Esophagus muscularis mucosa (tissue), 4 donors: Measurements from ENCODE around the gene GBX2. TPM values are rescaled to one million over a fixed set of nuclear protein-coding genes. Genes with fewer than 3 reads are reported as not detected.

Experiments
- DNase-seq: peaks from one replicate; pipeline ENCODE4 v3.0.0-alpha.2; 2017; ENCODE audit errors: extremely low spot score
- H3K27ac ChIP-seq, 4 donors: fragments of 200-600 bp; sonication (generic); replicated peaks in 1 of 4; 1 replicate in 3 of 4; 2 replicates in 1 of 4; pipeline ENCODE4 v1.5.1; 2016 to 2019; ENCODE audit warnings: mild to moderate bottlenecking in 1 of 4
- H3K27me3 ChIP-seq, 4 donors: fragments of 200-600 bp; sonication (generic); one replicate each; pipeline versions ENCODE4 v1.5.1 to v1.6.0; 2016 to 2019
- H3K36me3 ChIP-seq, 4 donors: fragments of 200-600 bp; sonication (generic); one replicate each; pipeline ENCODE4 v1.5.1; 2016 to 2019
- H3K4me1 ChIP-seq, 4 donors: fragments of 200-600 bp; sonication (generic); one replicate each; pipeline ENCODE4 v1.5.1; 2016 to 2019
- H3K4me3 ChIP-seq, 4 donors: fragments of 200-600 bp; sonication (generic); 1 replicate in 2 of 4; 2 replicates in 2 of 4; pipeline ENCODE4 v1.5.1; 2016 to 2019; ENCODE audit warnings: mild to moderate bottlenecking in 4 of 4, moderate library complexity in 1 of 4
- H3K9me3 ChIP-seq, 4 donors: fragments of 200-600 bp; sonication (generic); 1 replicate in 3 of 4; 2 replicates in 1 of 4; pipeline ENCODE4 v1.5.1; 2016 to 2019
- CTCF ChIP-seq, 3 experiments: fragments of 200-600 bp in 2 of 3; fragments of 450-650 bp in 1 of 3; sonication (generic) in 2 of 3; IDR thresholded peaks; one replicate each; pipeline ENCODE4 v1.5.1; 2017 to 2019; ENCODE audit warnings: antibody characterized with exemption in 3 of 3, mild to moderate bottlenecking in 2 of 3, moderate library complexity in 1 of 3
- EP300 ChIP-seq: sonication (generic); formaldehyde crosslinking; IDR thresholded peaks from one replicate; pipeline ENCODE4 v1.6.1; 2017; ENCODE audit warnings: antibody characterized with exemption
- POLR2A ChIP-seq: fragments of 450-650 bp; IDR thresholded peaks from one replicate; pipeline ENCODE4 v1.6.1; 2017; ENCODE audit warnings: antibody characterized with exemption, moderate library complexity, mild to moderate bottlenecking, low read depth
- POLR2AphosphoS5 ChIP-seq, 2 donors: sonication (generic); formaldehyde crosslinking; IDR thresholded peaks; one replicate each; pipeline ENCODE4 v1.6.1; 2017; ENCODE audit warnings: antibody characterized with exemption in 2 of 2
- WGBS: methylation state at CpG from one replicate; pipeline ENCODE4 v1.1.5; 2018; 5-methylcytosine and 5-hydroxymethylcytosine counted together
- intact Hi-C: fragments of 100-400 bp; cut with DNase I; formaldehyde crosslinking; loops from one replicate; pipeline ENCODE4 v1.15.1; 2023
- total RNA-seq, 4 donors: library from RNA; depleted of rRNA; stranded (reverse); fragments of >200 nt; gene quantifications; one replicate each; pipeline versions ENCODE4 v1.1.0 to v1.2.1, GENCODE V29; 2016

The GBX2 gene
- total RNA-seq, 4 donors from 2014 or later = not detected

- H3K36me3 ChIP-seq = peaks cover 12 to 84% (median 50%) of the 10 kb centered on the region in 4 donors
- H3K27me3 ChIP-seq = no peaks in the 10 kb centered on the region
- H3K4me3 ChIP-seq = no peak overlapping the region
- no peaks in the 10 kb centered on the region for H3K9me3 ChIP-seq
- TF ChIP-seq POLR2AphosphoS5 (IDR thresholded peaks at IDR 0.05) (no peak), POLR2A (no peak), CTCF (IDR thresholded peaks at IDR 0.05) (no peak), EP300 (no peak)
- no peaks in the 10 kb centered on the region for H3K4me1 ChIP-seq
- intact Hi-C loops = no loop called here
- no peak for DNase-seq
- WGBS = 97% methylated on average over 14 of the region's 19 CpGs
- no peak overlapping the region for H3K27ac ChIP-seq
These were observed 44.5 kb downstream of the GBX2 start for GRCh38 chr2:236123716-236124115.

GRCh38 chr2:236122236-236122635, 46.0 kb downstream of the GBX2 start:
- no peaks in the 10 kb centered on the region for H3K27me3 ChIP-seq
- no peaks in the 10 kb centered on the region for H3K9me3 ChIP-seq
- WGBS = 83% methylated on average over 3 of the region's 3 CpGs
- no peaks in the 10 kb centered on the region for H3K4me1 ChIP-seq
- intact Hi-C loops = no loop called here
- no peak overlapping the region for H3K4me3 ChIP-seq
- peaks cover 12 to 69% (median 41%) of the 10 kb centered on the region in 4 donors for H3K36me3 ChIP-seq
- no peak for TF ChIP-seq POLR2A
- no peak for TF ChIP-seq CTCF (IDR thresholded peaks at IDR 0.05)
- TF ChIP-seq EP300 = no peak
- no peak for TF ChIP-seq POLR2AphosphoS5 (IDR thresholded peaks at IDR 0.05)
- no peak for DNase-seq
- no peak overlapping the region for H3K27ac ChIP-seq

DNA sequence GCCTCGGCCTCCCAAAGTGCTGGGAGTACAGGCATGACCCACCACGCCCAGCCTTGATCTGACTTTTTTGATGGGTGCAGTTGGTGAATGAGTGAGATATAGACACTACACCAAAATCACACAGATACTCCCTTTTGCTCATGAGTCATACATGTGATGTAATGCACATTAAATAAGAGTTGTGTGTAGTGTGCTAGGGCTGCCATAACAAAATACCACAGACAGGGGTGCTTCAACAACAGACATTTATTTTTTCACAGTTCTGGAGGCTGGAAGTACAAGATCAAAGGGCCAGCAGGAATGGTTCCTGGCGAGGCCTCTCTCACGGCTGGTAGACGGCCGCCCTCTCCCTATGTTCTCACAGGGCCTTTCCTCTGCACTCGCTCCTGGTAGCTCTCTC, 46.6 kb downstream of the GBX2 start:
- Histone ChIP-seq H3K27me3 (no peaks in the 10 kb centered on the region), H3K36me3 (peaks cover 12 to 62% (median 36%) of the 10 kb centered on the region in 4 donors), H3K4me3 (no peak overlapping the region), H3K9me3 (no peaks in the 10 kb centered on the region), H3K27ac (no peak overlapping the region), H3K4me1 (no peaks in the 10 kb centered on the region)
- WGBS = 91% methylated on average over 7 of the region's 7 CpGs
- no peak for TF ChIP-seq POLR2A
- no peak for TF ChIP-seq CTCF (IDR thresholded peaks at IDR 0.05)
- TF ChIP-seq EP300 = no peak
- TF ChIP-seq POLR2AphosphoS5 (IDR thresholded peaks at IDR 0.05) = no peak
- no peak for DNase-seq
- intact Hi-C loops = no loop called here

DNA sequence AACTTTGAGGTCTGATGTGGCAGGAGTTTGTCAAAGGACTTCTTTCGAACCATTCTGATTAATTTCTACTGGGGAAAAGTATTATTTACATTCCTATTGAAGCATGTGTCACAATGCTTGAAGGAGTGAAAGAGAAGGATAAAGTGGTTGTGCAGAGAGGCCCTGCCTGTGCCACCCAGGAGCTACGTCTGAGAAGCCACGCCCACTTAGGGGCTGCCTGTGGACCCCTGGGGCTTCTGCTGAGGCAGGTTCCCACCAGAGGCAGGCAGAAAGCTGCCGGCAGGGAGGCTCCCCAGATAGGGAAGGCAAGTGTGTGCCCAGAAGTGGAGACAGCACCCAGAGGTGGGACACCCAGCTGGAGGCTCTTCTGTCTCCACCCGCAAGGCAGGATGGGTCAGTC, 47.4 kb downstream of the GBX2 start:
- 78% methylated on average over 5 of the region's 5 CpGs for WGBS
- Histone ChIP-seq H3K9me3 (no peaks in the 10 kb centered on the region), H3K36me3 (peaks cover 12 to 55% (median 30%) of the 10 kb centered on the region in 4 donors), H3K4me1 (no peaks in the 10 kb centered on the region), H3K27ac (no peak overlapping the region), H3K4me3 (no peak overlapping the region), H3K27me3 (no peaks in the 10 kb centered on the region)
- no peak for DNase-seq
- no peak for TF ChIP-seq CTCF (IDR thresholded peaks at IDR 0.05)
- no peak for TF ChIP-seq POLR2AphosphoS5 (IDR thresholded peaks at IDR 0.05)
- no peak for TF ChIP-seq POLR2A
- TF ChIP-seq EP300 = no peak
- intact Hi-C loops = no loop called here

GRCh38 chr2:236120141-236120601, 48.0 kb downstream of the GBX2 start:
- TF ChIP-seq EP300 (no peak), POLR2AphosphoS5 (IDR thresholded peaks at IDR 0.05) (no peak), POLR2A (no peak), CTCF (IDR thresholded peaks at IDR 0.05) (no peak)
- Histone ChIP-seq H3K36me3 (peaks cover 12 to 48% (median 27%) of the 10 kb centered on the region in 4 donors), H3K27ac (no peak overlapping the region), H3K27me3 (no peaks in the 10 kb centered on the region), H3K4me1 (no peaks in the 10 kb centered on the region), H3K4me3 (no peak overlapping the region), H3K9me3 (no peaks in the 10 kb centered on the region)
- intact Hi-C loops = no loop called here
- DNase-seq = no peak
- WGBS = 82% methylated on average over 12 of the region's 29 CpGs
